ENCODE measurements around the gene TYSND1.
"Not testable (repeated sequence)": the region's sequence is repeated elsewhere in the genome, so short reads cannot be mapped to it uniquely, and the experiment has no call there.

TYSND1 gene

GRCh38 chr10:70132098-70133029 lies 14.1 kb downstream of the TYSND1 start, which contains the start of gene AIFM2:
Gene AIFM2, minus strand, starts transcription at chr10:70132825. Its CDS starts 8,741 bp downstream, at chr10:70124084.
- peak; percentile 51 for DNase-seq

DNA sequence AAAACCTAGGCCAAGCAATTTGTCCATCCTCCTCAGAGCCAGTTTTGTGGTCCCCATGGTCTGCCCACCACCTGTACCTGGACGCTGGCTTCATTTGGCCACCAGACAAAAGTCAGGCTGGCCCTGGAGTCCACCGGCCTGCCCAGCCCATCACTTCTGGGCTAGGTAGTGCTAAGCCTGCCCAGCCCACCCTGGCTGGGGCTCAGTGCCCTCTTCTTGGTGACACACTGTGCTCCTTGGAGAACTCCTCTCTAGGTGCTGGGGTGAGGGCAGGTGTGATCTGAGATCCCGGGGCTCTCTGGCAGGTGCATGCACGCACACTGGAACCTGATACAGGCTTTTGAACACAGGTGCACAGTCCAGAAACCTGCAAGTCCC lies 15.0 kb downstream of the TYSND1 start:
- DNase-seq: no peak

DNA sequence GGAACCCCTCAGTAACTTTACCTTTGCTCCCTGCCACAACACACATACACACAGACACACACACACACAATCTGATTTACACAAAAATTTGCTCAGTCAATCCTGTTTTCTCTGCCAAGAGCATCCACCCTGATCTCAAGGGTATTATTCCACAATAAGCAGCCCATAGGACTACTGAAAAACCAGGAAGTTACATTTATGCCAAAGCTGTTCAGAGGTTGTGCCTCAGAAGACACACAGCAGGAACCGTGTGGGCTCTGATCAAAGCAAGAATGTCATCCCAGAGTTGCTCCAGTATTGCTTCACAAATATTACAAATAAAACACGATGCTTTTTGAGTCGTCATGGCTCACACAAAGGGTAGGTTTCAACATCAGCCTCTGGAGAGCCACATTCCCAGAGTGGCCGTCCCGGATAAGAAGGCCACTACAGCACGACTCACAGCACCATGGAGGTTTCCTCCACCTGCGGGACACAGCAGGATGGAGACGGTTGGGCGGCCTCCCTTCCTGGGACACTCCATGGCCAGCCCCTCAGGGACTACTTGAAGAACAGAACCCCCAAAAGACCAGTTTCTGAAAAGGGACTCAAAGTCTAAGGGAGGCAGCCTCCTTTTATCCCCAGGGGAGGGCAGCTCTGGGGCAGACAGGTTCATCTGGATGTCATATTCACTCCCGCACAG lies 15.5 kb downstream of the TYSND1 start:
- DNase-seq: no peak

GRCh38 chr10:70126700-70127395 lies 19.7 kb downstream of the TYSND1 start:
- DNase-seq: no peak

DNA sequence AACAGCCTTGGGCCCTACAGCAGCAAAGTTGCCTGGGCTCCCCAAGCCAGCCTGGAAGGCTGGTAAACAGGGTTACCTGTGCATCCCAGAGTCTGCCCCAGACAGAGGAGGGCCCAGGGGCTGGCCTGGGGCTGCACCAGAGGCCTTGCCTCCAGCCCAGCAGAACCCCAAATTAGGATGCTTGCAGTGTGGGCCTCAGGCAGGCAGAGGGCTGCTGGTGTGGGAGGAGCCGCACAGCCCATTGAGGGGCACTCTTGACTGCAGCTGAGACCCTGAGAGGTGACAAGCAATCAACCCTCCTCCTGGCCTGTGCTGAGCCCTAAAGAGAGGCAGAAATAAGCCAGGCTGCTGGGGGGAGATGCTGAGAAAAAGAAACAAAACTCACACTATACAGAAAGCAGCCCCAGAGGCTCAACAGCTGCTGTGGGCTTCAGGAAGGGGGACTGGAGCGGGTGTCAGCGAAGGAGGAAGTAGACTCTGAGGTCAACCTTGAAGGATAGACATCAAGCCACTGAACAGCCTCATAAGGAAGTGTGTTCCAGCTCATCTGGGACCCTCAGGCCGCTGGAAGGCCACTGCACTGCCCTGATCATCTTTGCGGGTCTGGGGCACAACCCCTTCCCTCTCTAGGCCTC lies 20.5 kb downstream of the TYSND1 start:
- DNase-seq: no peak

- DNase-seq: no peak
Measured at GRCh38 chr10:70124918-70125317, 21.6 kb downstream of the TYSND1 start.

DNA sequence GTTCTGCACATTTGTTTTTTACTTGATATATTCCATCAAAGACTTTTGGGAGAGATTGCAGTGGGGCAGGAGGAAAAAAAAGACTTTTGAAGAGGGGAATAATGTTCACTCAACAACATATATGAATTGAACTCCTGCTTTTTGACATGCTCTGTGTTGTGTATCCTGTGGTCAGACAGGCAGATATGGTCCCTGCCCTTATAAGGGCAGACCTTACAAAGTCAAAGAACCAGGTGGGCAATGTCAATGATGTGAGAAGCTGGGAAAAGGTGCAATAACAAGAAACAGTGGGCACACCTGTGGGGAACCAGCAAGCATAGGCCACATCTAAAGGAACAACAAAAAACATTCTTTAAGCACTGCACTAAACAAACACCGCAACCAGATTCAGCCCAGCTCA lies 22.1 kb downstream of the TYSND1 start:
- no peak for DNase-seq

DNA sequence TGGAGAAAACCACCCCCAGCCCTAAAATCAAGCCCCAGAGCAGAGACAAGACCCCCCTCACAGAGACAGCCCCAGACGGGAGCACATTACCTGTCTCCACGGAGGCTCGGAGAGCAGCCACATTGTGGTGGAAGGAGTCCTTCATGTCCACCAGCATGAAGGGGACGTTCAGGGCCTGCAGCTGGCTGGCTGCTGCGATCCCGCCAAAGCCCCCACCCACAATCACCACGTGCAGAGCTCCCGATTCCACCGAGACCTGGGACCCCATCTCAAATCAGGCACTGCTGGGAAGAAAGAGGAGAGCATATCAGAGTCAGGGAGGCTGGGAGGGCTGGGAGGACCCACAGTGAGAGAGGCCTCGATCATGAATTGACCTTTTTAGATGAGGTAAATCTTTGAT lies 22.7 kb downstream of the TYSND1 start:
- DNase-seq: no peak

DNA sequence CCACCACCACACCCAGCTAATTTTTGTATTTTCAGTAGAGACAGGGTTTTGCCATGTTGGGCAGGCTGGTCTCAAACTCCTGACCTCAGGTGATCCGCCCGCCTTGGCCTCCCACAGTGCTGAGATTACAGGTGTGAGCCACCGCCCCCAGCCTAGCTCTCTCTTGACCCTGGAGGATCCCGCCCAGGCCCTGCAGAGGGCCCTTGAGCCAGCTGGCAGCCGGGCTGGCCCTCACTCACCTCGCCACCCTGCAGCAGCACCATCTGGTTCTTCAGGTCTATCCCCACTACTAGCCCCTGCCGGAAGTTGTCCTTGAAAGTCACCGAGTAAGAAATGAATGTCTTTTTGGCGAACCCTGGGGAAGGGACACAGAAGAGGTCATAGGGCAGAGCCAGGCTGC lies 23.3 kb downstream of the TYSND1 start:
- DNase-seq: not testable (repeated sequence)

DNA sequence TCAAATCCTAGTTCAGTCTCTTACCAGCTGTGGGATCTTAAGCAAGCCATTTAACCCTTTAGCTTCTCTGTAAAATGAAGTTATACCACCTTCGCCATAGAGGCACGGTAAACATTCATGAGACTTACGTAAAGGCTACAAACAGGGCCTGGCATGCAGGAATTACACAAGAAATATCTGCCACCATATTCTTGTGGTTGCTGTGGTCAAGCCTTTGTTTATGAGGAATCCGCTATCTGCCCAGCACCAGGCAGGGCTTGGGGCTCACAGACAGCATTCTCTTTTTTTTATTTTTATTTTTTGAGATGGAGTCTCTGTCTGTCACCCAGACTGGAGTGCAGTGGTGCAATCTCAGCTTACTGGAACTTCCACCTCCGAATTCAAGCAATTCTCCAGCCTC lies 23.8 kb downstream of the TYSND1 start:
- no peak for DNase-seq

DNA sequence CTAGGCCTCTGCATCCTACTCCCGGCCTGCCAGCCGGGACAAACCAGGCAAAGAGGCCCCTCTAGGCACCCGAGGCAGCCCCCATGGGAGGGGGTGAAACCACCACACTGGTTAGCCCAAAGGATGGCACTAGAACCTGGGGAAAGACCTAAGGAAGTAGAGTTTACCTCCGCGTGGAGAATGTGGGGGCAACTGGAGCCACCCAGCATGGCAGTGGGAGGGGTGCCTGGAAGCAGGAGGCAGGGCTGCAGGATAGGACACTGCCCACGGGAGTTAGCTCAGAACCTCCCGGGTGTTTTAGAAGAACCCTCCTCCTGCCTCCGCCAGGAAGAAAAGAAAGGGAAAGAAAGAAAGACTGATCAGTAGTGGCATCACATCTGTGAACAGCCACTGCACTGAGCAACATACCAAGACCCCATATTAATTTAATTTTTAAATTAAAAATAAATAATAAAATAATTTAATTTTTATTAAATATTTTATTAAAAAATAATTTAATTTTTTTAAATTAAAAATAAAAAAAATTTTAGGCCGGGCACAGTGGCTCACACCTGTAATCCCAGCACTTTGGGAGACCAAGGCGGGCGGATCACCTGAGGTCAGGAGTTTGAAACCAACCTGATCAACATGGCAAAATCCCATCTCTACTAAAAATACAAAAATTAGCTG lies 25.1 kb downstream of the TYSND1 start:
- DNase-seq: no peak

DNA sequence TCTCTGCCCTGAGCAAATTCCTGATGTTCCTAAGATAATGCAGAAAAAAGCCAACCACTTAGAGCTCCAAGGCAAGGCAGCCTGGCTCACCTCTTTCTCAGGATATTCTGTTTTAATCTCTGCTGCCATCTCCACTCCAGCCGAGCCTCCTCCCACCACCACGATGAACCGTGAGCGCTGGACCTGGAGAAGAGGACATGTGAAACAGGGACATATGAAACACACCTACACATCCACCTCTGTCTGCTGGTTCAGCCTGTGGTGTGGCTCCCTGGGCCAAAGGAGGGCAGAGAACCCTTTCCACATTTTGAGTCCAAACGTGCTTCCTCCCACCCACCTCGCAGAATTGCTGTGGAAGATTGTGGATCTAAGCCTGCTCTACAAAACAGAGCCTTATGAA lies 26.1 kb downstream of the TYSND1 start:
- no peak for DNase-seq

DNA sequence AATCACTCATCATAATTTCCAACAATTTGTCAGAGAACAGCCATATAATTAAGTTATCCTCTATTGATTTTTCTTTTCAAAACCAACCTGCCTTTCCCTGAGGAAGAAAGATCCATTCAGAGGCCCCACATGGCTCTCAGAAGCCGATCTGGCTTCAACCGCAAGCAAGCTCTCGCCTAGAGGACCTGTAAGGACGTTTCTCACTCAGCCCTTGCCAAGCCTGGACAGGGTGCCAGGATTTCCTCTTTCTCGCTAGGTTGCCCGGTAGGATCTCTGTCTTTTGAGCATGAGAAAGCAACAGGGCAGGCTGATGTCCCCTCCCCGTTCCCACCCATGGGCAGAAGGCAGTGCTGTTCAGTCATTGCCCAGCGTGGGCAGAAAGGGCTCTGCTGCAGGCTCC lies 26.9 kb downstream of the TYSND1 start:
- no peak for DNase-seq

- no peak for DNase-seq
Measured at GRCh38 chr10:70119197-70119596, 27.3 kb downstream of the TYSND1 start.

DNA sequence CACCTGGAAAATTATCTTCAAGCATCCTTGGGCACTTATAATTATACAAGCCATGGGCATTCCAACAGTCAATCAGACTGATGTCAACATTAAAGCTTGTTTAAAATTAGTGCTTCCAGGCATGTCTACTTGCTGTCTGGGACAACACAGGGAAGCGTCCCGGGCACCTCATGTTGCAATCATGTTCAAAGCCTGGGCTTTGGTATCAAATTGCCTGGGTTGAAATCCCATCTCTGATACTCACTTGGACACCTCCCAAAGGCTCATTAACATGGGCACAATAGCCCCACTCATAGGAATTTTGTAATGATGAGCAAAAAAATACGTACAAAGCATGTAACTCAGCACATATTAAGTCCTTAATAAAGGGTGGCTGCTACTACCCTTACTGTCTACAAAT lies 28.3 kb downstream of the TYSND1 start:
- no peak for DNase-seq

DNA sequence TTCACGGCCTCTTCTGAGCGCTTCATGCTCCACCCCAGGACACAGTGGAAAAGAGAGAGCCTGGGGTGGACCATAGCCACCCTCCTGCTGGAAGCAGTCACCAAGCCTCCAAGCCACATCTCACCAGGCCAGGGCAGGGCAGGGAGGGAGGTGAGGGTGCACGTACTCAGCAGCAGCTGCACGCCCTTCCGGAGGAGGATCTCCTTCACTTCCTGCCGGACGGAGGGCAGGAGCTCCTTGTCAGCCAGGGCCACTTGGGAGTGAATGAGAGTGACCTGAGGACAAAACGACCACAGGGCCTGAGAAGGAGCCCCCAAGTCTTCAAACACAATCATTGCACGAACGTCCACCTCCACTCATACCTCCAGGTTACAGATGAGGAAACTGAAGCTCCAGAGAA lies 28.9 kb downstream of the TYSND1 start:
- no peak for DNase-seq

DNA sequence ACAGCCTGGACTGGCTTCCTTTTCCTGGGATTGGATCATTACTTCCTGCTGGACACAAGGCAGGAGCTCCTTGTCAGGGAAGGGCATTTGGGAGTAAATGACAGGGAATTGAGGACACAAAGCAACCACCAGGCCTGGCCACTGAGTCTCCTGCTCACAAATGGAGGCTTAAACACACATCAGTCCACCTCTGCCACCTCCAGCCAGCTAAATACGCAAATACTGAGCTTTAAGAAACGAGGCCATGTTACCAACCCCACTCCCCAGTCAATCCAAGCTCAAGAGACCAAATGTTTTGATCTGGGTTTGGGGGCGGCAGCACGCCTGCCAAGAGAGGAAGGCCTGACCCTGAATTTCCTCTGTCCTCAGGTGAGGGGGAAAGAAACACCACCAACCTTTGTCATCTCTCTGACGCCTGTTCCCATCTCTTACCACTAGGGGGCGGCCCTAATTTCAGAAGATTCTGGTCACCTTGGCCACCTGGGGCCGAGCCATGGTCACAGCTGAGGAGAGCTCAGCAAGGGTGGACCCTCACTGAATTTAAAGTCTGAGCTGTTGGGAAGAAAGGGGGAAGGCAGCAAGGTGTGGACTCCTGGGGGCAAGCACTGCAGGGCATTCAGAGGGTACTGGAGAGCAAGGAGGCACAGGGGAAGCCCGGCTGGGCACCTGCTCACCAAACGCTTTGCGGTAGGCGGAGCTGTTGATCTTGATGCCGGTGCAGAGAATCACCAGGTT lies 30.4 kb downstream of the TYSND1 start:
- peak; percentile 68 for DNase-seq

GRCh38 chr10:70114902-70115301 lies 31.6 kb downstream of the TYSND1 start:
- no peak for DNase-seq

DNA sequence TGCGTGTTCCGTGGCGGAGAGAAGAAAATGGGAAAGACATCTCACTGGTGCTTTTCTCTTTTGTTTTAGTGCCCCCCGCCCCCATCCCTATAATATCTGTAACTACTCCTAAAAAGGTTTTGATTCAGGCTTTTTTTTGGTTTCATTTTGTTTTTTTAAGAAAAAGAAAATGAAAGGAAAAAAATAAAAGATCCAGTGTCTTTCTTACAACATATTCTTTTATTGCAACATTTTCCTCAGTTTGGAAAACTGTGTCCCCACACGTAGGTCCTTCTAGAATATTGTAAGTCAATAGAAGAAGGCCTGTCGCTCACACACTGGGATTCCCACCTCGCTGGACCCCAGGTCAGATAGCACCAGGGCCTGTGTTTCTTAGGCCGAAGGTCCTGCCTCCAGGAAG lies 34.4 kb downstream of the TYSND1 start:
- DNase-seq: no peak

GRCh38 chr10:70111496-70111895 lies 35.0 kb downstream of the TYSND1 start:
- no peak for DNase-seq

DNA sequence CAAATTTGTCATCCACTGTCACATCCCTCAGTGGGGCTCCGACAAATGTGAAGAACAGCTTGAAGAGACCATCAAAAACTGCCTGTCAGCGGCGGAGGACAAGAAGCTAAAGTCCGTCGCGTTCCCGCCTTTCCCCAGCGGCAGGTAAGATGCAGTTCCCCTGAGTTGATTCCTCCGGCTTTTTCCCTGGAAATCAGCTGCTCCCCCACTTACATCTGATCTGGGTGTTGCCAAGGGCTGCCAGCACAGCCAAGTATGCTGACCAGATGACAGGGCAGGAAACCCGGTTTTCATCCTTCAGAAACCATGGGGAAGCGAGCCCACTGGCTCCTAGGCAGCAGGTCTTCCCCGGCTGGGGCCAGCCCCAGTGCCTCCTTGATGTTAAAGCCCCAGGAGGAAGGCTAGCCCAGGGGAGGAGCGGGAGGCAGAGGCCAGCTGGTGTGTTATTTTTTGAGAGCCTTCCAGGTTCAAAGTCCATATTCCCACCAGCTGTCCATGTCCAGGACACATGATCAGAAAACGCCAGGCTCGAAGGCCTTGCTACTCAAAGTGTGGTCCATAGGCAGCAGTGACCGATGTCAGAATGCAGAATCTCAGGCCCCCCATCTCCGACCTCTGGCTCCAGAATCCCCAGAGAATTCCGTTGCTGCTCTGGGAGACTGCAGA lies 37.3 kb downstream of the TYSND1 start:
- DNase-seq: no peak
